Measurements from ENCODE around the gene MYPOP.

Gene MYPOP

GRCh38 chr19:45922281-45922680, 19.9 kb upstream of the MYPOP start:
- TF ChIP-seq, protein P1, sequence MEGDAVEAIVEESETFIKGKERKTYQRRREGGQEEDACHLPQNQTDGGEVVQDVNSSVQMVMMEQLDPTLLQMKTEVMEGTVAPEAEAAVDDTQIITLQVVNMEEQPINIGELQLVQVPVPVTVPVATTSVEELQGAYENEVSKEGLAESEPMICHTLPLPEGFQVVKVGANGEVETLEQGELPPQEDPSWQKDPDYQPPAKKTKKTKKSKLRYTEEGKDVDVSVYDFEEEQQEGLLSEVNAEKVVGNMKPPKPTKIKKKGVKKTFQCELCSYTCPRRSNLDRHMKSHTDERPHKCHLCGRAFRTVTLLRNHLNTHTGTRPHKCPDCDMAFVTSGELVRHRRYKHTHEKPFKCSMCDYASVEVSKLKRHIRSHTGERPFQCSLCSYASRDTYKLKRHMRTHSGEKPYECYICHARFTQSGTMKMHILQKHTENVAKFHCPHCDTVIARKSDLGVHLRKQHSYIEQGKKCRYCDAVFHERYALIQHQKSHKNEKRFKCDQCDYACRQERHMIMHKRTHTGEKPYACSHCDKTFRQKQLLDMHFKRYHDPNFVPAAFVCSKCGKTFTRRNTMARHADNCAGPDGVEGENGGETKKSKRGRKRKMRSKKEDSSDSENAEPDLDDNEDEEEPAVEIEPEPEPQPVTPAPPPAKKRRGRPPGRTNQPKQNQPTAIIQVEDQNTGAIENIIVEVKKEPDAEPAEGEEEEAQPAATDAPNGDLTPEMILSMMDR (IDR thresholded peaks at IDR 0.05; ENCODE audit: control insufficient read depth, insufficient read depth, low read depth, low read length, missing control alignments): peak; percentile 16
- no peak for DNase-seq (ENCODE audit: low read depth)
- H3K4me3 ChIP-seq (ENCODE audit: control insufficient read depth, low read depth, low read length): no peak overlapping the region

- TF ChIP-seq, protein P1 (IDR thresholded peaks at IDR 0.05; ENCODE audit: control insufficient read depth, insufficient read depth, low read depth, low read length, missing control alignments): no peak
- no peak for DNase-seq (ENCODE audit: low read depth)
- H3K4me3 ChIP-seq (ENCODE audit: control insufficient read depth, low read depth, low read length): no peak overlapping the region
Measured at GRCh38 chr19:45920458-45920857, 18.0 kb upstream of the MYPOP start.

DNA sequence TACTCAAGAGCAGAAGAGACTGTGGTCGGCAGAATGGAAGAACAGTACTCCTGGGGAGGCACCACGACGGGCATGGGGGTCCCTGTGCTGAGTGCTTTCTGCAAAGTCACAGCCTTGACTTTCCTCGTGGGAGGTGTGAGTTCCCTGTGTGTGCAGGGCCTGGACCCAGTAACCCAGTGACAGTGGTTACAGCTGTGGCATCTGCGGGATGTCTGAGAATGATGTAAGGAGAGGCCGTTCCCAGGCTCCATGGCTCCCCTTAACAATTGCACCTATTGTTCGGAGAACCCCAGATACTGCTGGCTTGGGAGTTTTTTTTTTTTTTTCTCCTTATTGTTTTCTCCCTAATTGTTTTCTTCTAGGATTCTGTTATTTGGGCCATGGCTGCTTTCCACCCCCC, 17.3 kb upstream of the MYPOP start:
- DNase-seq (ENCODE audit: low read depth): no peak
- no peak overlapping the region for H3K4me3 ChIP-seq (ENCODE audit: control insufficient read depth, low read depth, low read length)
- TF ChIP-seq, protein P1 (IDR thresholded peaks at IDR 0.05; ENCODE audit: control insufficient read depth, insufficient read depth, low read depth, low read length, missing control alignments): no peak

DNA sequence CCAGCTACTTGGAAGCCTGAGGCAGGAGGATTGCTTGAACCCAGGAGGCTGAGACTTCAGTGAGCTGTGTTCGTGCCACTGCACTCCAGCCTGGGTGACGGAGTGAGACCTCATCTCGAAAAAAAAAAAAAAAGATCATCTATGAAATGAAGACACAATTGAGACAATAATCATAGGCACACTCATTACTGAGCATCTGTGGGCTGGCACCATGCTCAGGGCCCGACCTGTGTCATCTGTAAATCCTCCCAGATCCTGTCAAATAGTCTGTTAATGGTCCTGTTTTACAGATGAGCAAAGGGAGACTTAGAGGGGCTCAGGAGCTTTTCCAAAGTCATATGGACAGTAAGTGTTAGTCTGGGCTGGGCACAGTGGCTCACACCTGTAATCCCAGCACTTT, 16.3 kb upstream of the MYPOP start:
- no peak for DNase-seq (ENCODE audit: low read depth)
- TF ChIP-seq, protein P1 (IDR thresholded peaks at IDR 0.05; ENCODE audit: control insufficient read depth, insufficient read depth, low read depth, low read length, missing control alignments): no peak
- H3K4me3 ChIP-seq (ENCODE audit: control insufficient read depth, low read depth, low read length): no peak overlapping the region

DNA sequence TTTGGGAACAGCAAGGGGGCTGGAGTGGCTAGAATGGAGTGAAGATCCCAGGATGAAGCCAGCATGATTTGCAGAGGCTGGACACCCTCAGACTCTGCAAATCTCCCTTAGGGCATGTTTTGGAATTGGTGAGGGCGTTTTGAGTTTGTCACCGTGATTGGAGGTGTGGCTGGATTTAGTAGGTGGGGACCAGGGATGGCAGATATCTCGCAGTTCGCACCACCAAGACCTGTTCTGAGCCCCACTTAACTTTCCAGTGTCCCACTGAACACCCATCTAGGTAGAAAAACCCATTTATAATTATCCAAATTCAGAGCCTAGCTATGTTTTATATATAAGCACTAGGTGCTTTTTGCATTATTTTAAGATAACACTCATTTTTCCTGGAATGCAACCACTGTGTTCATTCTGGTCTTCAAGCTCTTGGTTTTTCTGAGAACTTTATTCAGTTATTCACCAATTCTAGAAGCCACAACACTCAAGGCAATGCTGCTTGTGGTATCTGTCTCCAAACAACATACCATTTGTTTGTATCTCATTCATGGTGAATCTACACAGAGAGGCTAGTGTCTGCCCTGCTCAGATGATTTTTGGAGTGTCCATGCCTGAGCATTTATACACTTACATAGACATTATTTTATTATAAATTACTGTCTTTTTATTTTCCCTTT, 15.1 kb upstream of the MYPOP start:
- TF ChIP-seq, protein P1 (IDR thresholded peaks at IDR 0.05; ENCODE audit: control insufficient read depth, insufficient read depth, low read depth, low read length, missing control alignments): no peak
- no peak for DNase-seq (ENCODE audit: low read depth)
- H3K4me3 ChIP-seq (ENCODE audit: control insufficient read depth, low read depth, low read length): no peak overlapping the region

- no peak within 1 kb of the TSS for H3K4me3 ChIP-seq (ENCODE audit: control insufficient read depth, low read depth, low read length)
- no peak for DNase-seq (ENCODE audit: low read depth)
- TF ChIP-seq, protein P1 (IDR thresholded peaks at IDR 0.05; ENCODE audit: control insufficient read depth, insufficient read depth, low read depth, low read length, missing control alignments): peak; percentile 2
Measured at GRCh38 chr19:45913874-45914830, 11.7 kb upstream of the MYPOP start, which contains the start of gene NANOS2. Gene NANOS2, minus strand, starts transcription at chr19:45914778. Its CDS starts 85 bp downstream, at chr19:45914693.

Measured in AG09309 (cell line).